ENCODE measurements around the gene DDX18. TPM values are rescaled to one million over a fixed set of nuclear protein-coding genes. Genes with fewer than 3 reads are reported as not detected.
A peak's percentile ranks its signal among the peaks of the same experiment; 100 is the strongest.

Gene DDX18
- polyA plus RNA-seq, 1 of the 3 experiments (the other 2 are of a cell fraction): 24.1 TPM

GRCh38 chr2:117855886-117856285, 41.4 kb downstream of the DDX18 start:
- DNase-seq: no peak
- no peaks in the 10 kb centered on the region for H3K9me2 ChIP-seq
- H2AFZ ChIP-seq (ENCODE audit: low read depth): peak overlapping the region; percentile 65; the same call in 1 of the 2 replicates
- H3F3A ChIP-seq (replicated peaks; ENCODE audit: insufficient read depth): peaks cover 24% of the 10 kb centered on the region
- H3K4me1 ChIP-seq (ENCODE audit: control insufficient read depth in 1 of 2, insufficient read depth in 2 of 2, low read depth in 1 of 2, low read length in 1 of 2): peaks cover 0 to 13% of the 10 kb centered on the region in 2 experiments; a peak in 3 of 4 replicates
- no peaks in the 10 kb centered on the region for H3K27me3 ChIP-seq (ENCODE audit: insufficient read depth)
- H3K9ac ChIP-seq: peak overlapping the region; percentile 66
- no peaks in the 10 kb centered on the region for H3K9me3 ChIP-seq
- H4K20me1 ChIP-seq (ENCODE audit: insufficient read depth): no peaks in the 10 kb centered on the region
- H3K79me2 ChIP-seq (ENCODE audit: insufficient read depth): no peaks in the 10 kb centered on the region
- TF ChIP-seq REST (IDR thresholded peaks at IDR 0.05; ENCODE audit: low read depth, low read length) (no peak), SIN3A (IDR thresholded peaks at IDR 0.05; ENCODE audit: borderline replicate concordance, low read depth, low read length) (no peak), TEAD4 (IDR thresholded peaks at IDR 0.05; ENCODE audit: borderline replicate concordance, insufficient read depth) (no peak), MEF2A (IDR thresholded peaks at IDR 0.05; ENCODE audit: borderline replicate concordance, low read depth) (no peak), JUND (IDR thresholded peaks at IDR 0.05) (no peak), RAD21 (IDR thresholded peaks at IDR 0.05; ENCODE audit: low read length) (no peak), TCF12 (IDR thresholded peaks at IDR 0.05) (no peak), NRF1 (IDR thresholded peaks at IDR 0.05; ENCODE audit: low read depth, low read length) (no peak), FOXM1 (IDR thresholded peaks at IDR 0.05; ENCODE audit: low read depth) (no peak), MAX (IDR thresholded peaks at IDR 0.05; ENCODE audit: low read depth) (no peak), PBX3 (IDR thresholded peaks at IDR 0.05) (no peak), FOXJ3 (CRISPR knock-in tag; IDR thresholded peaks at IDR 0.05) (no peak), ELF1 (IDR thresholded peaks at IDR 0.05) (no peak), TAF1 (IDR thresholded peaks at IDR 0.05; ENCODE audit: borderline replicate concordance, low read depth, low read length) (no peak), GABPA (IDR thresholded peaks at IDR 0.05; ENCODE audit: low read depth) (no peak), EZH2phosphoT487 (IDR thresholded peaks at IDR 0.05; ENCODE audit: borderline replicate concordance, low read depth) (no peak), NFIC (IDR thresholded peaks at IDR 0.05; ENCODE audit: borderline replicate concordance) (no peak)
- WGBS (ENCODE audit: low lambda C conversion rate): 44% methylated on average over 3 of the region's 3 CpGs
- no peak overlapping the region for H3K4me3 ChIP-seq (ENCODE audit: low read depth in 2 of 2, low read length in 1 of 2)
- ChIA-PET POLR2A (no interaction called here), CTCF (interaction anchor here (1.1 to 1.3 kb wide), 2 partner anchors 19 to 41 kb away, joined by 3 to 5 read pairs; partner anchors contain the start of gene DDX18)
- peak overlapping the region in 1 of 2 experiments; percentile 83; a peak in 2 of 4 replicates for H3K27ac ChIP-seq (ENCODE audit: low read depth in 2 of 2, low read length in 1 of 2)
- no peaks in the 10 kb centered on the region for H3K36me3 ChIP-seq (replicated peaks in 1 of 2; ENCODE audit: control insufficient read depth in 1 of 2, insufficient read depth in 2 of 2, low read length in 1 of 2)
- peak overlapping the region; percentile 66 for H3K4me2 ChIP-seq
